ENCODE results near the gene COMMD10.

GRCh38 chr5:116320486-116320885, 235.7 kb downstream of the COMMD10 start:
- TF ChIP-seq EZH2 (IDR thresholded peaks at IDR 0.05; ENCODE audit: insufficient read depth, poor library complexity, severe bottlenecking) (no peak), EZH2phosphoT487 (IDR thresholded peaks at IDR 0.05; ENCODE audit: insufficient read depth, low read depth) (no peak)

Measured in GM23248 (cell line).